Measurements from ENCODE around the gene SLIT3.

SLIT3 gene

DNA sequence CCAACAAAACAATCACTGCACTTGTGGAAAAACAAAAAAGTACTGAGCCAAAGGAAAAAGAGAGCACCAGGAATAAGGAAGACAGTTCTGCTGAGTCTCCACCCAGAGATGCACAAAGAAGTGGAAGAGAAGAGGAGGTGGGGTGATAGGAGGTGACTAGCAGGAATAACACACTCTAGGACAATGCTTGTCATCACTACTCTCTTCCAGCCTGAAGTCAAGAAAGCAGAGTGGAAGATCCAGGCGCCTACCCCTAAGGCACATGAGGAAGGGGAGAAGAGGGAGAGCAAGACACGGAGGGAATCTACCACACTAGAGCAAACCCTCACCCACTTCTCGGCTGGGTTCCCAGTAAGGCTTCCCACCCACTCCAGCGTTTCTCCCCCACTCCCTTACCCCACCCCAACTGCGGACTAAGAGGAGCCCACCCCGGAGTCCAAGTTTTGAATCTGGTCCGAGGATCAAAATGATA lies 1.7 kb downstream of the SLIT3 start:
- DNase-seq (ENCODE audit: low read depth): no peak

- DNase-seq (ENCODE audit: low read depth): no peak
These were observed 2.7 kb downstream of the SLIT3 start for GRCh38 chr5:169298193-169298592.

DNA sequence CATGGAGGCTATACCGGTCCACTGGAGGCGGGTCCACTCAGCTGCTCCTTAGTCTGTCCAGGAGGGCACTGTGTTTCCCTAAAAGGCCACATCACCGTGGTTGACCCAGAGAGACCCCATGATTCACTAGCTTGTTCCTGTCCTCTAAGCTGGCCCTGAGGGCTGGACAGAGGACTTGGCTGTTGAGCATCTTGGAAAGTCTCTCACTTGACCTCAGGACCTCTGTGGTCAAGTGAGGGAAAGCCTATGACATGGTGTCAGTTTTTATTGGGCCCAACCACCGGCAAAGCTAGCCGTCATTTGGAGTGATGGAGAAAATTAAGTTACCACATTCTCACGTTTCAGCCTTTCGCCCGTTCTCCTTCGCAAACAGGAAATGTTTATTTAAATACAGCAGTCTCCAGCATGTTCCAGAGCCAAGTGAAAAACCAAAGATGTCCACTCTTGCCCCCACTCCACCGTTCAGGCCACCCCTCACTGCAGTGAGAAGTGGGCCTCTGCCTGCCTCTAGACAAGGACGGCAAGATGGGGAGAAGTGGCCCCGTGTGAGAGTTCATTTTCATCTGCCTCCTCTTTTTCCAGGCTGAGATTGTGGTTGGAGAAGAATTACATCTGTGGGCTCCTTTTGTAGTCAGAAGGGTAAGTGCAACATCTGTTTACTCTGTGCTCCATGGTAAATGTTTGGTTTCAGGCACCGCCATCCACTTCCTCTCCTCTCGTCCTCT lies 4.4 kb downstream of the SLIT3 start:
- no peak for DNase-seq (ENCODE audit: low read depth)

DNA sequence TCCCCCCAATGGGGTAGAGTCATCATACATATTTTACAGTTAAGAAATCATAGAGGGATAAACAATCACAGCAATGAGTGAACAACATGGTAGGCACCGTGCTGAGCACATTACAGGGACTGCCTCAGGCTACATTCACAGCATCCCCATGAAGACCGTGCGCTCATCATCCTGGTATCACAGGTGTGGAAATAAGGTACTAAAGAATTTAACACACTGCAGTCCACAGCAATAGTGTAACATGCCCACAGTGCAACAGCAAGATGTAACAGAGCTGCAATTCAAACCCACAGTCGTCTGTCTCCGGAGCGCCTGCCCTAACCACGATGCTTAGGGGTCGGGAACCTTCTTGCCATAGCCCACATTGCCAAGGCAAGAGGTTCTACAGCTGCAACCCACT lies 5.6 kb downstream of the SLIT3 start:
- no peak for DNase-seq (ENCODE audit: low read depth)

DNA sequence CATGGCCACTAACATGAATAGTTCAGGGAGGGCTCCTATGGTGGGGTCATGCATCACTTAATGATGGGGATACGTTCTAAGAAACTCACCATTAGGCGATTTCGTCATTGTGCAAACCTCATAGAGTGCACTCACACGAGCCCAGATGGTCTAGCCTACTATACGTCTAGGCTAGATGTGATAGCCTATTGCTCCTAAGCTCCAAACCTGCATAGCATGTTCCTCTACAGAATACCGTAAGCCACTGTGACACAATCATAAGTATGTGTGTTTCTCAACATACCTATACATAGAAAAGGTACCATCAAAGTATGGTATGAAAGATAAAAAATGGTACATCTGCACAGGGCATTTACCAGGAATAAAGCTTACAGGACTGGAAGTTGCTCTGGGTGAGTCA lies 6.3 kb downstream of the SLIT3 start:
- DNase-seq (ENCODE audit: low read depth): no peak

DNA sequence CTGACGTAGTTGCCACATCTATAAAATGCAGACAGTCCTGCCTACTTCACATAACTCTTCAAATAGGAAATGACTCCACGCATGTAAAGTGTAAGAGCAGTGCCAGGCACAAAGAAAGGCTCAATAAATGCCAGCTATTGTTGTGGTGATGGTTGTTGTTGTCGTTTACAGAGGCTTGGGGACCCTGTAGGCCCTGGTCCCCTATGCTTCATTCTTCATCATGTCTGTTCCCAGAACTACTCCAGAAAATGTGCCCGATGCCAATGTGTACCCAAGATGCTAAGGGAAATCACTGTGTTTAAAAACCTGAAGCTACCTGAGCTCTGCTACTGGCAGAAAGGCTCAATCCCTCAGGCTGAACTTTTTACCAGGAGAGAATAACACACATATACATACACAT lies 9.1 kb downstream of the SLIT3 start:
- DNase-seq (ENCODE audit: low read depth): no peak

GRCh38 chr5:169290895-169291294 lies 10.0 kb downstream of the SLIT3 start:
- DNase-seq (ENCODE audit: low read depth): no peak

- no peak for DNase-seq (ENCODE audit: low read depth)
These were observed 11.4 kb downstream of the SLIT3 start for GRCh38 chr5:169289520-169289919.

DNA sequence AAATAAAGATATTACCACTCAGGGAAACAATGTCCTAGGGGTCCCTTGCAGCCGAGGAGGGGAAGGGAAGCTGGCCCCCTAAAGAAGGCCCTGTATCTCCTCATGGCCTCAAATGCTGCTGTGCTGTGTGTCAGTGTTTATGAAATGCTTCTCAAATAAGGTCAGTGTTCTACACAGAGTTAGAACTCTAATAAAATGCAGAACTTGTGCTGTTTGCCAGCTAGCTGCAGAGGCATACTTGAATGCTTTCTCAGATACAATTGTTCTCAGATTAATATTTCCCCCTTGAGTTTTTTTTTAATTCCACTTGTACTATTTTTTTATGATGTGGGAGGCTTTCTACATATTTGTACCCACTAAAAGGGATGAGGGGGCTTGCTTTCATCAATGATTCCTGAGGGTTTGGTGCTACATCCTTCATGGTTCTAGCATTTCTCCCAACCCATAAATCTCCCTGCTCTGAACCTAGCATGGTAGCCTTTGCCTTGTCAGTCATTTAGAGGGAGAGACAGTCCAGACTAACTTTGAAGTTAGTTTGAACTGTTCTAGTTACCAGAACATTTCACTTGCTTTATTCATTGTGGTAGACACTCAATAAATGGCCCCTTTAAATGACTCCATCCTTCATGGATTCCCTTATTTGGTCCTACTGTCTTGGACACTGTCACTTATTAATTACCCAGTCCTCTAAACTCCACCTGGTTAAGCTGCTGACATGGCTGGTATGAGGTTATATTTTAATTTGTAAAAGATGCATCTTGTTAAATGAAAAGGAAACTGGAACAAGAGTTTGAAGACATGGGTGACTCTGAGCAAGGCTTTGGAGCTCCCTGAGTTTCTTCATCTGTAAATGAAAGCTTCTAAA lies 12.6 kb downstream of the SLIT3 start:
- no peak for DNase-seq (ENCODE audit: low read depth)

- DNase-seq (ENCODE audit: low read depth): no peak
These were observed 13.4 kb downstream of the SLIT3 start for GRCh38 chr5:169287529-169287928.

GRCh38 chr5:169286572-169287300 lies 14.2 kb downstream of the SLIT3 start:
- no peak for DNase-seq (ENCODE audit: low read depth)

DNA sequence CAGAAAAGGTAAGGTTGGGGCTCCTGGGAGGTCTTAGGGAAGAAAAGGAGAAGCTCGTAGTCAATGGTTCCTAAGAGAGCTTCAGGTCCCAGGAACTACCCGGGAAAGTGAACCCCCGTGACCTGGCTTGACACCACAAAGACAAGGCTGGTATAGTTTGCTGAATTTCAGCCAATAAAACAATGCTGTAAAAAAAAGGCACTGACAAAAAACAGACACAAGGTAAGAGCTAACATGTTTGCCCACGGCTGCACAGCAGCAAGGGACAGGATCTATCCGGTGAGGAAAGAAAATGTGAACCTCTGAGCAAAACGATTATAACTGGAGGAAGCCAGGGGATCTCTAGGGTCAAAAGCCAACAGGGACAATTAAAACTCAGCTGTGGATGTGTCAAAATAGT lies 17.1 kb downstream of the SLIT3 start:
- DNase-seq (ENCODE audit: low read depth): no peak

DNA sequence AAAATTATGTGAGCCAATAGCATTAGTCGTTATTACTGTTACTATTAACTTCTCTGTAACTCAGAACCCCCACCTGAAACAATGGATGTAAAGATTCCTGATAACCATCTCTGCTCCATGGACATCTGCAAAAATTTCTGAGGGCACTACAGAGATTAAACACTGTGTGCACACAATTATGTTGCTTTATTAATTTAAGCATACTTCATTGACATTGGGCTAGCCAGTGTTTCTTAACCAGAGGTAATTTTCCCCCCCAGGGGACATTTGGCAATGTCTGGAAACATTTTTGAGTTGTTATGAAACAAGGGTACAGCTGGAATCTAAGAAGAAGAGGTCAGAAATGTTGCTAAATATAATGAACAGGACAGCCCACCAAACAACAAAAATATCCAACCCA lies 19.3 kb downstream of the SLIT3 start:
- no peak for DNase-seq (ENCODE audit: low read depth)

- DNase-seq (ENCODE audit: low read depth): no peak
These were observed 20.2 kb downstream of the SLIT3 start for GRCh38 chr5:169280696-169281095.

- DNase-seq (ENCODE audit: low read depth): no peak
These were observed 20.7 kb downstream of the SLIT3 start for GRCh38 chr5:169280286-169280685.

DNA sequence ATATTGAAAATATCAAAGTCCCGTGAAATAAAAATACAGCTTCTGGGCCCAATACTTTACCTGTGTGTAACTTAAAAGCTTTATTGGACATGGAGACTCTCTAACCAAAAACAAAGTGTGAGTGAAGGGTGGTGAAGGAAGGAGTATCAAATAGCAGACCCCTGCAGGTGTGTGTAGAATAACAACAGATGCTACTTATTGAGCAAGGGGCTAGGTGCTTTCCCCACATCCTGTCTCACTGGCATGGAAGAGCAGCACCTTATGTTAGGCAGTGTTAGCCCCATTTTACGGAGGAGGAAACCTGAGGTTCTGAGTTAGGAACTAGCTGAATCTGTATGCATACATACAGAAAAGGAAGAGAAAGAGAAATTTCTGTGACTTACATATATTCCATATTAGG lies 21.8 kb downstream of the SLIT3 start:
- no peak for DNase-seq (ENCODE audit: low read depth)

DNA sequence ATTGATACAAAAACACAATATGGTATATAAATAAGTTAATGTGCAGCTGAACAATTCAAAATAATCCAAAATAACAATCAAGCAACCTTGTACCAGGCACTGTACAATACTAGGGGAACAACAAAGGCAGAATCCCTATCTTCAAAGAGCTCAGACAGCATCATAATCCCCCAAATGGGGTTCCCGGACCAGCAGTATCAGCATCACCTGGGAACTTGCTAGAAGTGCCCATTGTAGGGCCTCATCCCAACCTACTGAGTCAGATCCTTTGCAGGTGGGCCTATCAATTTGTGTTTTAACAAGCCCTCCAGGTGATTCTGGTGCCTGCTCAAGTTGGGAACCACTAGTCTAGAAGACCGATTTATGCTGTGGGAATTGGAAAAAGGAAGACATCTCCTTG lies 27.1 kb downstream of the SLIT3 start:
- DNase-seq (ENCODE audit: low read depth): no peak

GRCh38 chr5:169273451-169273850 lies 27.5 kb downstream of the SLIT3 start:
- no peak for DNase-seq (ENCODE audit: low read depth)

GRCh38 chr5:169272731-169273427 lies 28.1 kb downstream of the SLIT3 start:
- no peak for DNase-seq (ENCODE audit: low read depth)

- no peak for DNase-seq (ENCODE audit: low read depth)
These were observed 28.8 kb downstream of the SLIT3 start for GRCh38 chr5:169272111-169272510.

DNA sequence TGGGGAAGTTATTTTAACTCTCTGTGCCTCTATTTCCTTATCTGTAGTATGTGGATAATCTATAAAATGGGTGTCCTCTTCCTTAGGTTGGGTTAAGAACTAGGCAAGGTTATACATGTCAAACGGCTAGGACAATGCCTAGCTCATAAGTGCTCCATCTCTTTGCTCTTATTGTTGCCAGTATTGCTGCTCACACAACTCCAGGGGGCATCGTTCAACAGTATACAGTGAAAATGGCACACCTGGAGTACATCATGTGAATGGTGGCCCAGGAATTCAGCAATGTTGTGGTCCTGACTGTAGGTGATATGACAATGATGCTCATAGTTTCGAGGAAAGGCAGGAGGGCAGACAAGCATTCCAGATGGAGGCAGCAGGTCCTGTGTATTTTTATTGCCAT lies 30.1 kb downstream of the SLIT3 start:
- no peak for DNase-seq (ENCODE audit: low read depth)

DNA sequence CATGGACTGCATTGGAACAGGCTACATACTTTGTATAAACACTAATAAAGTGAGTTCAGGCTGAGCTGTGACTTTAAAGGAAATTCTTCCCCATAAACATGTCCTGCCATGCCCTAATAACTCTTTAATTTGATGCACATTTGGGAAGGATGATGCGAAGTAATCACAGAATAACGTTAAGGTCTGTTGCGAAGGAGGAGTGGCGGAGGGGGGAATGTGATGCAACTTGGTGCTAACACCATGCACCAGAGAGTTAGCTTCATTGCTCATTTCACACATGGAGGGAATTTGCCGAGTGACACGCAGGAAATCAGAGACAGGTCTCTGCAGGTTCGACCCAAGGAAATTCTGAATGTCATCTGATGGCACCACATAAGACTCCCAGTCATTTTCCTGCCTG lies 32.9 kb downstream of the SLIT3 start:
- no peak for DNase-seq (ENCODE audit: low read depth)
